ENCODE measurements around the gene UNC5CL. TPM values are rescaled to one million over a fixed set of nuclear protein-coding genes. Genes with fewer than 3 reads are reported as not detected.

The UNC5CL gene
- total and polyA plus RNA-seq, 2 of the 4 experiments (the other 2 are of a cell fraction), result not detected

DNA sequence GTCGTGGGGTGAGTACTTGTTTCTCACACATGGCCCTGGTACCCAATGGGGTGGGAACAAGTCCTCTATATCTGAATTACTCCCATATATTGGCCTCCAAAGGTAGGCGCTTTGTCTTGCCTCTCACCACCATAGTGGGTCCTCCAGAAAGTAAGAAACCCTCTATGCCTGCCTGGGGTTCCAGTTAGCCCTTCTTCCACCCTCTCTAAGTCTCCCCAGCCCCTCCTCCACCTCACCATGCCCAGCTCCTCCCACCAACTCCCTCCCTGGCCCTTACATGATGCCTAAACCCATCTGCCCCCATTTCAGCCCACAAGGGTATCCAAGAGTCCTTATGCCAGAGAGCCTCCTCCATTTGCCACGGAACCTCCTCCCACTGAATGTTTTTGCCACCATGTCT is 4.1 kb upstream of the UNC5CL start:
- H2BK15ac ChIP-seq (ENCODE audit: low read depth, low read length), result no peak overlapping the region
- no peak for TF ChIP-seq SMC3 (IDR thresholded peaks at IDR 0.05; ENCODE audit: low read depth, low read length)
- no peak for TF ChIP-seq RFX5 (IDR thresholded peaks at IDR 0.05; ENCODE audit: low read depth, low read length)
- no peak for TF ChIP-seq NFE2L2 (IDR thresholded peaks at IDR 0.05; ENCODE audit: low read depth, low read length)
- TF ChIP-seq, protein P1, sequence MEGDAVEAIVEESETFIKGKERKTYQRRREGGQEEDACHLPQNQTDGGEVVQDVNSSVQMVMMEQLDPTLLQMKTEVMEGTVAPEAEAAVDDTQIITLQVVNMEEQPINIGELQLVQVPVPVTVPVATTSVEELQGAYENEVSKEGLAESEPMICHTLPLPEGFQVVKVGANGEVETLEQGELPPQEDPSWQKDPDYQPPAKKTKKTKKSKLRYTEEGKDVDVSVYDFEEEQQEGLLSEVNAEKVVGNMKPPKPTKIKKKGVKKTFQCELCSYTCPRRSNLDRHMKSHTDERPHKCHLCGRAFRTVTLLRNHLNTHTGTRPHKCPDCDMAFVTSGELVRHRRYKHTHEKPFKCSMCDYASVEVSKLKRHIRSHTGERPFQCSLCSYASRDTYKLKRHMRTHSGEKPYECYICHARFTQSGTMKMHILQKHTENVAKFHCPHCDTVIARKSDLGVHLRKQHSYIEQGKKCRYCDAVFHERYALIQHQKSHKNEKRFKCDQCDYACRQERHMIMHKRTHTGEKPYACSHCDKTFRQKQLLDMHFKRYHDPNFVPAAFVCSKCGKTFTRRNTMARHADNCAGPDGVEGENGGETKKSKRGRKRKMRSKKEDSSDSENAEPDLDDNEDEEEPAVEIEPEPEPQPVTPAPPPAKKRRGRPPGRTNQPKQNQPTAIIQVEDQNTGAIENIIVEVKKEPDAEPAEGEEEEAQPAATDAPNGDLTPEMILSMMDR (conservative IDR thresholded peaks at IDR 0.05; ENCODE audit: low read depth, low read length), result no peak
- TF ChIP-seq CEBPB (IDR thresholded peaks at IDR 0.05; ENCODE audit: low read depth, low read length), result no peak
- TF ChIP-seq, protein P2, sequence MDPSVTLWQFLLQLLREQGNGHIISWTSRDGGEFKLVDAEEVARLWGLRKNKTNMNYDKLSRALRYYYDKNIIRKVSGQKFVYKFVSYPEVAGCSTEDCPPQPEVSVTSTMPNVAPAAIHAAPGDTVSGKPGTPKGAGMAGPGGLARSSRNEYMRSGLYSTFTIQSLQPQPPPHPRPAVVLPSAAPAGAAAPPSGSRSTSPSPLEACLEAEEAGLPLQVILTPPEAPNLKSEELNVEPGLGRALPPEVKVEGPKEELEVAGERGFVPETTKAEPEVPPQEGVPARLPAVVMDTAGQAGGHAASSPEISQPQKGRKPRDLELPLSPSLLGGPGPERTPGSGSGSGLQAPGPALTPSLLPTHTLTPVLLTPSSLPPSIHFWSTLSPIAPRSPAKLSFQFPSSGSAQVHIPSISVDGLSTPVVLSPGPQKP (IDR thresholded peaks at IDR 0.05; ENCODE audit: borderline replicate concordance, low read depth, low read length), result no peak
- TF ChIP-seq CHD1 (IDR thresholded peaks at IDR 0.05; ENCODE audit: low read depth, low read length), result no peak
- TF ChIP-seq, protein P3, sequence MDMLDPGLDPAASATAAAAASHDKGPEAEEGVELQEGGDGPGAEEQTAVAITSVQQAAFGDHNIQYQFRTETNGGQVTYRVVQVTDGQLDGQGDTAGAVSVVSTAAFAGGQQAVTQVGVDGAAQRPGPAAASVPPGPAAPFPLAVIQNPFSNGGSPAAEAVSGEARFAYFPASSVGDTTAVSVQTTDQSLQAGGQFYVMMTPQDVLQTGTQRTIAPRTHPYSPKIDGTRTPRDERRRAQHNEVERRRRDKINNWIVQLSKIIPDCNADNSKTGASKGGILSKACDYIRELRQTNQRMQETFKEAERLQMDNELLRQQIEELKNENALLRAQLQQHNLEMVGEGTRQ (IDR thresholded peaks at IDR 0.05; ENCODE audit: low read depth, low read length), result no peak
- TF ChIP-seq MAZ (IDR thresholded peaks at IDR 0.05; ENCODE audit: borderline replicate concordance, low read depth, low read length), result no peak
- no peak for TF ChIP-seq FOS (IDR thresholded peaks at IDR 0.05; ENCODE audit: low read depth, low read length)
- TF ChIP-seq POLR2A (IDR thresholded peaks at IDR 0.05; ENCODE audit: low read depth, low read length), result no peak
- no peak for TF ChIP-seq MAFK (IDR thresholded peaks at IDR 0.05; ENCODE audit: low read depth, low read length)
- no peak for TF ChIP-seq MXI1 (IDR thresholded peaks at IDR 0.05; ENCODE audit: borderline replicate concordance, low read depth, low read length)
- H3K23ac ChIP-seq (ENCODE audit: low read depth, low read length), result no peak overlapping the region
- no peaks in the 10 kb centered on the region for H3K4me1 ChIP-seq (ENCODE audit: control insufficient read depth, insufficient read depth, low read length)
- no peak overlapping the region for H3K4me3 ChIP-seq (ENCODE audit: insufficient read depth, low read depth, low read length)
- 40% methylated on average over 1 of the region's 3 CpGs; no CpG with 5 or more reads in 1 of the 2 experiments for WGBS, 2 experiments (ENCODE audit: extremely low coverage in 2 of 2, insufficient read length in 1 of 2)
- H3K18ac ChIP-seq (ENCODE audit: low read depth, low read length), result no peak overlapping the region
- H4K8ac ChIP-seq (ENCODE audit: low read depth in 2 of 2, low read length in 2 of 2), result no peak overlapping the region
- no peaks in the 10 kb centered on the region for H3K9me1 ChIP-seq (ENCODE audit: insufficient read depth, low read length)
- intact Hi-C loops (cut with micrococcal nuclease) (no loop called here), dilution Hi-C loops (cut with HindIII; ENCODE audit: low sequenced_read_pairs, unreplicated experiment) (no loop called here), in situ Hi-C loops (cut with MboI; ENCODE audit: low sequenced_read_pairs) (loop anchor here (25.0 kb wide), 2 partner anchors 1056 to 1681 kb away; no protein-coding TSS in a partner anchor)
- no peaks in the 10 kb centered on the region for H3K9me3 ChIP-seq (ENCODE audit: control insufficient read depth, insufficient read depth, low read length)
- no TSS peak for BruUV-seq (replicated peaks)
- H3K14ac ChIP-seq (replicated peaks; ENCODE audit: low read depth, low read length), result no peak overlapping the region
- no peak for ATAC-seq (ENCODE audit: low read depth)
- no peak overlapping the region for H3K56ac ChIP-seq (ENCODE audit: extremely low read depth, insufficient read depth, low read length)
- no peak overlapping the region for H2AFZ ChIP-seq (replicated peaks; ENCODE audit: low read length, poor library complexity)
- no peak overlapping the region for H2AK5ac ChIP-seq (ENCODE audit: low read depth, low read length)
- peaks cover 14% of the 10 kb centered on the region for H3K27me3 ChIP-seq (ENCODE audit: control insufficient read depth, insufficient read depth, low read length)
- no peak for DNase-seq
- no peak overlapping the region for H2BK5ac ChIP-seq (ENCODE audit: low read depth, low read length, poor library complexity, severe bottlenecking)
- no peak overlapping the region for H3K27ac ChIP-seq (ENCODE audit: insufficient read depth, low read length)
- no peak overlapping the region for H2AK9ac ChIP-seq (replicated peaks; ENCODE audit: low read depth, low read length, poor library complexity)
- H3K9ac ChIP-seq (ENCODE audit: low read depth, low read length), result no peak overlapping the region
- H3K79me1 ChIP-seq (ENCODE audit: low read depth in 1 of 2, low read length in 2 of 2), result no peaks in the 10 kb centered on the region
- POLR2A ChIA-PET (ENCODE audit: unreplicated experiment), result no interaction called here
- CTCF ChIA-PET, result interaction anchor here (1.2 kb wide), 1 partner anchor 15 kb away, joined by 3 read pairs; no protein-coding TSS in a partner anchor
- H4K20me1 ChIP-seq (ENCODE audit: insufficient read depth, low read length), result no peaks in the 10 kb centered on the region
- no peak overlapping the region for H3K4ac ChIP-seq (ENCODE audit: low read depth, low read length)
- H2BK120ac ChIP-seq (ENCODE audit: low read depth, low read length), result no peak overlapping the region
- H3K36me3 ChIP-seq (ENCODE audit: control insufficient read depth, insufficient read depth, low read length), result no peaks in the 10 kb centered on the region
- H3K4me2 ChIP-seq (ENCODE audit: low read depth, low read length), result no peak overlapping the region
- H2BK20ac ChIP-seq (ENCODE audit: low read depth, low read length), result no peak overlapping the region
- H4K5ac ChIP-seq (ENCODE audit: low read depth, low read length), result no peak overlapping the region
- no peak overlapping the region for H4K91ac ChIP-seq (ENCODE audit: insufficient read depth, low read depth, low read length)

Data from IMR-90 (cell line).